ENCODE measurements around the gene PPP1CA. TPM values are rescaled to one million over a fixed set of nuclear protein-coding genes. Genes with fewer than 3 reads are reported as not detected.

PPP1CA gene
- total and polyA plus RNA-seq, 4 donors: 62.4 to 92.9 (median 75.9) TPM

DNA sequence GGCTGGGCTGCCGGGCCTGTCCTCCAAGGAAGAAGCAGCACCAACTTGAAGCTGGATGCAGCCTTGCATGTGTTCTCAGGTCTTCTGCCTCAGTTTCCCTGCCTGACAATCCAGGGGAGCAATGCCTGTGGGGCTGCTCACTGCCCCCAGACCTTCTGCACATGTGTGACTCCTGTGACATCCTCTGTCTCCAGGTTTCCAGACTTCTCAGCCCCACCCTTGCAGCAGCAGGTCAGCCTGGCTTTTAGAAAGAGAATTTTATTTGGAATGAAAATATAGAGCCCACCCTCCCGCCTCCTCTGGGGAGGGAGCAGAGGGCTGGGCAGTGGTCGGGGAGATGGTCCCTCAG, 36.1 kb upstream of the PPP1CA start:
- Histone ChIP-seq H3K4me3 (ENCODE audit: low read depth in 1 of 3, low read length in 3 of 3) (peak overlapping the region in 1 of 3 donors; percentile 17), H3K36me3 (ENCODE audit: control insufficient read depth in 4 of 4, insufficient read depth in 3 of 4, low read depth in 1 of 4, low read length in 3 of 4) (peaks cover 2 to 35% (median 8%) of the 10 kb centered on the region in 4 donors), H3K4me1 (ENCODE audit: control insufficient read depth in 4 of 4, insufficient read depth in 4 of 4, low read length in 3 of 4) (peaks cover 4 to 18% (median 10%) of the 10 kb centered on the region in 4 donors), H3K9me3 (ENCODE audit: control insufficient read depth in 4 of 4, low read length in 3 of 4) (no peaks in the 10 kb centered on the region), H3K27me3 (ENCODE audit: control insufficient read depth in 4 of 4, insufficient read depth in 4 of 4, low read length in 3 of 4) (no peaks in the 10 kb centered on the region), H3K9ac (ENCODE audit: low read depth in 1 of 2, low read length in 2 of 2) (no peak overlapping the region), H3K27ac (ENCODE audit: low read depth in 1 of 2, low read length in 2 of 2) (peak overlapping the region in 1 of 2 donors; percentile 59)
- TF ChIP-seq, protein P1, sequence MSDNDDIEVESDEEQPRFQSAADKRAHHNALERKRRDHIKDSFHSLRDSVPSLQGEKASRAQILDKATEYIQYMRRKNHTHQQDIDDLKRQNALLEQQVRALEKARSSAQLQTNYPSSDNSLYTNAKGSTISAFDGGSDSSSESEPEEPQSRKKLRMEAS (IDR thresholded peaks at IDR 0.05): no peak
- TF ChIP-seq JUND (IDR thresholded peaks at IDR 0.05) (no peak), TAF1 (conservative IDR thresholded peaks at IDR 0.05) (no peak), FOXA1 (IDR thresholded peaks at IDR 0.05) (no peak), HNF4G (IDR thresholded peaks at IDR 0.05) (no peak), SP1 (IDR thresholded peaks at IDR 0.05) (no peak), NR2F2 (IDR thresholded peaks at IDR 0.05) (no peak), EGR1 (IDR thresholded peaks at IDR 0.05; ENCODE audit: low read depth in 2 of 2) (no peak), GABPA (IDR thresholded peaks at IDR 0.05 in 1 of 2, conservative IDR thresholded peaks at IDR 0.05 in 1 of 2) (no peak)
- TF ChIP-seq, protein P2, sequence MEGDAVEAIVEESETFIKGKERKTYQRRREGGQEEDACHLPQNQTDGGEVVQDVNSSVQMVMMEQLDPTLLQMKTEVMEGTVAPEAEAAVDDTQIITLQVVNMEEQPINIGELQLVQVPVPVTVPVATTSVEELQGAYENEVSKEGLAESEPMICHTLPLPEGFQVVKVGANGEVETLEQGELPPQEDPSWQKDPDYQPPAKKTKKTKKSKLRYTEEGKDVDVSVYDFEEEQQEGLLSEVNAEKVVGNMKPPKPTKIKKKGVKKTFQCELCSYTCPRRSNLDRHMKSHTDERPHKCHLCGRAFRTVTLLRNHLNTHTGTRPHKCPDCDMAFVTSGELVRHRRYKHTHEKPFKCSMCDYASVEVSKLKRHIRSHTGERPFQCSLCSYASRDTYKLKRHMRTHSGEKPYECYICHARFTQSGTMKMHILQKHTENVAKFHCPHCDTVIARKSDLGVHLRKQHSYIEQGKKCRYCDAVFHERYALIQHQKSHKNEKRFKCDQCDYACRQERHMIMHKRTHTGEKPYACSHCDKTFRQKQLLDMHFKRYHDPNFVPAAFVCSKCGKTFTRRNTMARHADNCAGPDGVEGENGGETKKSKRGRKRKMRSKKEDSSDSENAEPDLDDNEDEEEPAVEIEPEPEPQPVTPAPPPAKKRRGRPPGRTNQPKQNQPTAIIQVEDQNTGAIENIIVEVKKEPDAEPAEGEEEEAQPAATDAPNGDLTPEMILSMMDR (IDR thresholded peaks at IDR 0.05; ENCODE audit: low read depth, low read length, missing input control): no peak
- DNase-seq (ENCODE audit: low spot score): no peak
- WGBS: 77% methylated on average over 3 of the region's 3 CpGs

DNA sequence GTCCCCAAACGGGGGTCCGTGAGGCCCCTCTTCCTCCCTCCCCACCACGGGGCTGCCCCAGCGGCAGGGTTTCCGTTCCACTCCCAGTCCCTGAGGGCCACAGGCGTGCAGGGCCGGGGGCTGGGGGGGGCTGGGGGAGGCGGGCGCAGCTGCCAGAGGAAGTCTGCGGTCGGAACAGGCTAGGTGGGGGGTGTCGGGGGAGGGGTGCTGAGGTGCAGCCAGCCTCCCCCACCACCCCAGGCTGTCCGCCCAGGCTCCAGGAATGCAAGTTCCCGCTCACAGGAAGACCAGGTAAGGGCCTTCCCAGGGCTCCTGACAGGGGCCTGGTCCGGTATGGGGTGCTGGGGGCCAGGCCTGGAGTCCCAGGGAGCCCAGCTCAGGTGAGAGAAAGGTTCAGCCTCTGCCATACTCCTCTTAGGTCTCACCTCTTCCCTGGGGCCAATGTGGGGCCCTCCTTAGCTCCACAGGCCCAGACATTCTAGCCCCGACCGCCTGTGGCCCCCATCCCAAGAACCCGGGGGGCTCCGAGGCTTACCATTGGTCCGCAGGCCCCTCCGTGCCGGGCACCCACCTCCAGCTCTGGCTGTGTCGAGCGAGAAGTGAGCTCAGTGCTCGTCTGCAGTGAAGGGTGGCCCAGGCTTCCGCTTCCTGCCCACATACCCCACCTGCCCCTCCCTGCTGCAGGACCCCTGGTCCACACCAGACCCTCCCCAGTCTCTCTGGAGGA, 35.6 kb upstream of the PPP1CA start, which contains the start of gene PTPRCAP:
PTPRCAP (minus strand) TSS at position 601 of the 727 bp plus-strand sequence; CDS start at position 538, 63 bp downstream.
- Histone ChIP-seq H3K9me3 (ENCODE audit: control insufficient read depth in 4 of 4, low read length in 3 of 4) (no peaks in the 10 kb centered on the region), H3K4me1 (ENCODE audit: control insufficient read depth in 4 of 4, insufficient read depth in 4 of 4, low read length in 3 of 4) (peaks cover 0 to 13% (median 5%) of the 10 kb centered on the region in 4 donors), H3K27ac (ENCODE audit: low read depth in 1 of 2, low read length in 2 of 2) (peak within 1 kb of the TSS in 1 of 2 donors; percentile 59), H3K36me3 (ENCODE audit: control insufficient read depth in 4 of 4, insufficient read depth in 3 of 4, low read depth in 1 of 4, low read length in 3 of 4) (peaks cover 3 to 40% (median 8%) of the 10 kb centered on the region in 4 donors), H3K27me3 (ENCODE audit: control insufficient read depth in 4 of 4, insufficient read depth in 4 of 4, low read length in 3 of 4) (no peaks in the 10 kb centered on the region), H3K9ac (ENCODE audit: low read depth in 1 of 2, low read length in 2 of 2) (peak within 1 kb of the TSS in 1 of 2 donors; percentile 53), H3K4me3 (ENCODE audit: low read depth in 1 of 3, low read length in 3 of 3) (peak within 1 kb of the TSS in 2 of 3 donors; percentile 7 to 17)
- no peak for DNase-seq (ENCODE audit: low spot score)
- TF ChIP-seq GABPA (IDR thresholded peaks at IDR 0.05 in 1 of 2, conservative IDR thresholded peaks at IDR 0.05 in 1 of 2) (no peak), TAF1 (conservative IDR thresholded peaks at IDR 0.05) (no peak), FOXA1 (IDR thresholded peaks at IDR 0.05) (no peak), HNF4G (IDR thresholded peaks at IDR 0.05) (no peak), EGR1 (IDR thresholded peaks at IDR 0.05; ENCODE audit: low read depth in 2 of 2) (no peak), SP1 (IDR thresholded peaks at IDR 0.05) (no peak), NR2F2 (IDR thresholded peaks at IDR 0.05) (no peak)
- TF ChIP-seq, protein P2 (IDR thresholded peaks at IDR 0.05; ENCODE audit: low read depth, low read length, missing input control): no peak
- TF ChIP-seq, protein P1 (IDR thresholded peaks at IDR 0.05): no peak
- TF ChIP-seq, protein P3, sequence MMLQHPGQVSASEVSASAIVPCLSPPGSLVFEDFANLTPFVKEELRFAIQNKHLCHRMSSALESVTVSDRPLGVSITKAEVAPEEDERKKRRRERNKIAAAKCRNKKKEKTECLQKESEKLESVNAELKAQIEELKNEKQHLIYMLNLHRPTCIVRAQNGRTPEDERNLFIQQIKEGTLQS (IDR thresholded peaks at IDR 0.05): no peak
- TF ChIP-seq, protein P4, sequence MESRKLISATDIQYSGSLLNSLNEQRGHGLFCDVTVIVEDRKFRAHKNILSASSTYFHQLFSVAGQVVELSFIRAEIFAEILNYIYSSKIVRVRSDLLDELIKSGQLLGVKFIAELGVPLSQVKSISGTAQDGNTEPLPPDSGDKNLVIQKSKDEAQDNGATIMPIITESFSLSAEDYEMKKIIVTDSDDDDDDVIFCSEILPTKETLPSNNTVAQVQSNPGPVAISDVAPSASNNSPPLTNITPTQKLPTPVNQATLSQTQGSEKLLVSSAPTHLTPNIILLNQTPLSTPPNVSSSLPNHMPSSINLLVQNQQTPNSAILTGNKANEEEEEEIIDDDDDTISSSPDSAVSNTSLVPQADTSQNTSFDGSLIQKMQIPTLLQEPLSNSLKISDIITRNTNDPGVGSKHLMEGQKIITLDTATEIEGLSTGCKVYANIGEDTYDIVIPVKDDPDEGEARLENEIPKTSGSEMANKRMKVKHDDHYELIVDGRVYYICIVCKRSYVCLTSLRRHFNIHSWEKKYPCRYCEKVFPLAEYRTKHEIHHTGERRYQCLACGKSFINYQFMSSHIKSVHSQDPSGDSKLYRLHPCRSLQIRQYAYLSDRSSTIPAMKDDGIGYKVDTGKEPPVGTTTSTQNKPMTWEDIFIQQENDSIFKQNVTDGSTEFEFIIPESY (IDR thresholded peaks at IDR 0.05): no peak
- TF ChIP-seq, protein P5, sequence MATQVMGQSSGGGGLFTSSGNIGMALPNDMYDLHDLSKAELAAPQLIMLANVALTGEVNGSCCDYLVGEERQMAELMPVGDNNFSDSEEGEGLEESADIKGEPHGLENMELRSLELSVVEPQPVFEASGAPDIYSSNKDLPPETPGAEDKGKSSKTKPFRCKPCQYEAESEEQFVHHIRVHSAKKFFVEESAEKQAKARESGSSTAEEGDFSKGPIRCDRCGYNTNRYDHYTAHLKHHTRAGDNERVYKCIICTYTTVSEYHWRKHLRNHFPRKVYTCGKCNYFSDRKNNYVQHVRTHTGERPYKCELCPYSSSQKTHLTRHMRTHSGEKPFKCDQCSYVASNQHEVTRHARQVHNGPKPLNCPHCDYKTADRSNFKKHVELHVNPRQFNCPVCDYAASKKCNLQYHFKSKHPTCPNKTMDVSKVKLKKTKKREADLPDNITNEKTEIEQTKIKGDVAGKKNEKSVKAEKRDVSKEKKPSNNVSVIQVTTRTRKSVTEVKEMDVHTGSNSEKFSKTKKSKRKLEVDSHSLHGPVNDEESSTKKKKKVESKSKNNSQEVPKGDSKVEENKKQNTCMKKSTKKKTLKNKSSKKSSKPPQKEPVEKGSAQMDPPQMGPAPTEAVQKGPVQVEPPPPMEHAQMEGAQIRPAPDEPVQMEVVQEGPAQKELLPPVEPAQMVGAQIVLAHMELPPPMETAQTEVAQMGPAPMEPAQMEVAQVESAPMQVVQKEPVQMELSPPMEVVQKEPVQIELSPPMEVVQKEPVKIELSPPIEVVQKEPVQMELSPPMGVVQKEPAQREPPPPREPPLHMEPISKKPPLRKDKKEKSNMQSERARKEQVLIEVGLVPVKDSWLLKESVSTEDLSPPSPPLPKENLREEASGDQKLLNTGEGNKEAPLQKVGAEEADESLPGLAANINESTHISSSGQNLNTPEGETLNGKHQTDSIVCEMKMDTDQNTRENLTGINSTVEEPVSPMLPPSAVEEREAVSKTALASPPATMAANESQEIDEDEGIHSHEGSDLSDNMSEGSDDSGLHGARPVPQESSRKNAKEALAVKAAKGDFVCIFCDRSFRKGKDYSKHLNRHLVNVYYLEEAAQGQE (IDR thresholded peaks at IDR 0.05): no peak
- 74% methylated on average over 26 of the region's 26 CpGs for whole genome bisulfite sequencing

All from liver (tissue), 9 donors.